Psoas muscle (tissue), 8 donors: ENCODE measurements around the gene CERS3. TPM values are rescaled to one million over a fixed set of nuclear protein-coding genes. Genes with fewer than 3 reads are reported as not detected.
A peak's percentile ranks its signal among the peaks of the same experiment; 100 is the strongest.

ENCODE experiments used
- ATAC-seq, 4 donors: fragments of 200-7000 bp; cut with Tn5 transposase; one replicate each; pipeline ENCODE4 v1.9.1; 2020; ENCODE audit warnings: moderate library complexity in 3 of 4, mild to moderate bottlenecking in 2 of 4
- DNase-seq, 2 donors: peaks; one replicate each; pipeline ENCODE4 v3.0.0-alpha.2; 2020
- H3K27ac ChIP-seq: fragments of 200-600 bp; one replicate; pipeline ENCODE4 v1.8.0; 2022
- H3K27me3 ChIP-seq, 3 donors: fragments of 200-600 bp in 1 of 3; one replicate each; pipeline versions ENCODE4 v1.6.1 to v1.8.0; 2013 to 2022; ENCODE audit warnings: low read length in 2 of 3, mild to moderate bottlenecking in 2 of 3, moderate library complexity in 1 of 3; ENCODE audit not compliant: insufficient read depth in 3 of 3
- H3K36me3 ChIP-seq, 2 donors: fragments of 200-600 bp in 1 of 2; one replicate each; pipeline versions ENCODE4 v1.6.1 to v1.8.0; 2013 to 2022; ENCODE audit warnings: low read depth in 1 of 2, mild to moderate bottlenecking in 1 of 2, moderate library complexity in 1 of 2; ENCODE audit not compliant: insufficient read depth in 1 of 2
- H3K4me1 ChIP-seq: fragments of 200-600 bp; one replicate; pipeline ENCODE4 v1.8.0; 2022
- H3K4me3 ChIP-seq: fragments of 200-600 bp; one replicate; pipeline ENCODE4 v1.8.0; 2022; ENCODE audit warnings: mild to moderate bottlenecking
- H3K9me3 ChIP-seq: fragments of 200-600 bp; one replicate; pipeline ENCODE4 v1.8.0; 2022
- WGBS, 3 donors: extraction: QIAGEN DNeasy Blood & Tissue Kit; methylation state at CpG; one replicate each; pipeline versions ENCODE4 v1.1.6 to v1.1.7; 2013; 5-methylcytosine and 5-hydroxymethylcytosine counted together
- intact Hi-C, 2 donors: fragments of 100-400 bp; cut with DNase I; formaldehyde crosslinking; loops; one replicate each; pipeline versions ENCODE4 v1.11.0 to v1.14.2; 2022
- polyA plus RNA-seq, 3 donors: library from polyadenylated mRNA; stranded (reverse); fragments of 200-250 nt; gene quantifications; one replicate each; pipeline ENCODE4 v1.2.3, GENCODE V29; 2013
- total RNA-seq, 4 donors: library from RNA; stranded (reverse); fragmentation: NEBNext Ultra II Directional in 2 of 4; extraction: Animal tissue kit (Norgen Biotek cat#: 25700) in 2 of 4; gene quantifications; one replicate each; pipeline versions ENCODE4 v1.2.1 to v1.2.4, GENCODE V29; 2021 to 2023
- TF ChIP-seq, protein P1 (sequence below): fragments of 200-600 bp; IDR thresholded peaks from one replicate; pipeline ENCODE4 v1.8.0; 2022; ENCODE audit warnings: antibody characterized with exemption
- donor health status: healthy with polysubstance abuse.
- donor health status: DM: no; HTN: no; CAD: no; lungs with moderate emphysema.
- donor health status: Bipolar disorder and iron deficiency.
- donor health status: healthy.
- donor health status: DM: yes; HTN: yes; CAD: no.
- donor health status: DM: no; HTN: no; CAD: no.
- donor health status: DM: no; HTN: no; CAD: no.
- donor health status: DM: yes; HTN: yes; CAD: no.

CERS3 gene
- total and polyA plus RNA-seq, 7 donors, result 0.05 to 0.49 (median 0.15) TPM; not detected in 2

- DNase-seq, result no peak
- Histone ChIP-seq H3K36me3 (no peaks in the 10 kb centered on the region), H3K4me3 (no peak overlapping the region), H3K27me3 (no peaks in the 10 kb centered on the region), H3K4me1 (no peaks in the 10 kb centered on the region), H3K9me3 (no peaks in the 10 kb centered on the region), H3K27ac (no peak overlapping the region)
- no peak for ATAC-seq
- 63 to 68% (median 65%) methylated on average over 4 of the region's 4 CpGs for WGBS, 3 donors
- intact Hi-C loops, result no loop called here
- TF ChIP-seq, protein P1, sequence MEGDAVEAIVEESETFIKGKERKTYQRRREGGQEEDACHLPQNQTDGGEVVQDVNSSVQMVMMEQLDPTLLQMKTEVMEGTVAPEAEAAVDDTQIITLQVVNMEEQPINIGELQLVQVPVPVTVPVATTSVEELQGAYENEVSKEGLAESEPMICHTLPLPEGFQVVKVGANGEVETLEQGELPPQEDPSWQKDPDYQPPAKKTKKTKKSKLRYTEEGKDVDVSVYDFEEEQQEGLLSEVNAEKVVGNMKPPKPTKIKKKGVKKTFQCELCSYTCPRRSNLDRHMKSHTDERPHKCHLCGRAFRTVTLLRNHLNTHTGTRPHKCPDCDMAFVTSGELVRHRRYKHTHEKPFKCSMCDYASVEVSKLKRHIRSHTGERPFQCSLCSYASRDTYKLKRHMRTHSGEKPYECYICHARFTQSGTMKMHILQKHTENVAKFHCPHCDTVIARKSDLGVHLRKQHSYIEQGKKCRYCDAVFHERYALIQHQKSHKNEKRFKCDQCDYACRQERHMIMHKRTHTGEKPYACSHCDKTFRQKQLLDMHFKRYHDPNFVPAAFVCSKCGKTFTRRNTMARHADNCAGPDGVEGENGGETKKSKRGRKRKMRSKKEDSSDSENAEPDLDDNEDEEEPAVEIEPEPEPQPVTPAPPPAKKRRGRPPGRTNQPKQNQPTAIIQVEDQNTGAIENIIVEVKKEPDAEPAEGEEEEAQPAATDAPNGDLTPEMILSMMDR, result no peak
Observed at GRCh38 chr15:100394736-100395440, 133.9 kb downstream of the CERS3 start.

- H3K27me3 ChIP-seq, result no peaks in the 10 kb centered on the region
- H3K9me3 ChIP-seq, result no peaks in the 10 kb centered on the region
- WGBS, 3 donors, result 59 to 73% (median 60%) methylated on average over 2 of the region's 2 CpGs
- H3K4me1 ChIP-seq, result no peaks in the 10 kb centered on the region
- ATAC-seq (no peak), DNase-seq (no peak)
- H3K27ac ChIP-seq, result no peak overlapping the region
- no peaks in the 10 kb centered on the region for H3K36me3 ChIP-seq
- no peak overlapping the region for H3K4me3 ChIP-seq
- TF ChIP-seq, protein P1, result no peak
- intact Hi-C loops, result no loop called here
Observed at GRCh38 chr15:100393008-100393407, 135.7 kb downstream of the CERS3 start.

DNA sequence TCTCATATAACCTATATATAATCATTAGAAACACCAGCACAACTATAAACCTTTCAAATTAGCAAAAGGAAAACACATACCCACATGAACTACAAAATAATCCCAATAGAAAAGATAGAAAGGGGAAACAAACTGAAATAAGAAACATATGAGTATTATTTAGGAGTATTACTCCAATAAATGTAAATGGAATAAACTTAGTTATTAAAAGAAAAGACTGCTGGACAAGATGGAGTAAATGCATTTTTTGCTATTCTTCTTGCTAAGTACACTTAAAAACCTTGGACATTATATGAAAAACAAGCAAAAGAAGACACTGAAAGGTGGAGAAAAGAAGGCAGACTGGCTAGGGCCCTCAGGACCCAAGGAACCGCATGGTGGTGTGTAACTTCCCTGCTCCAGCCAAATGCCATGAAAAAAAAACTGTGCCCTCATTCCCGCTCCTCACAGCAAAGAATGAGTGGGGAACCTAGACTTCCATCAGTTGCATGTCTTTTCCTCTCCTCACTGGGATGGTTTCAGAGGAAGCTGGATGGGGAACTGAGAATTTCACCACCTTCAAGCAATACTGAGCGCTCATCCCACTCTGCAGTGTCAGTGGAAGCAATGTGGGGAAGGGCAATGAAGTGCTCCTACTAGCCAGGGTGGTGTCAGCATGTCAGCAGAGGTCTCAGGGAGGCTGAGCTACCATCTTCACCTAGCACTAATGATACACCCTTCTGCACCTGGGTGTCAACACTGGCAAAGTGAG is 143.3 kb downstream of the CERS3 start:
- H3K4me3 ChIP-seq, result no peak overlapping the region

DNA sequence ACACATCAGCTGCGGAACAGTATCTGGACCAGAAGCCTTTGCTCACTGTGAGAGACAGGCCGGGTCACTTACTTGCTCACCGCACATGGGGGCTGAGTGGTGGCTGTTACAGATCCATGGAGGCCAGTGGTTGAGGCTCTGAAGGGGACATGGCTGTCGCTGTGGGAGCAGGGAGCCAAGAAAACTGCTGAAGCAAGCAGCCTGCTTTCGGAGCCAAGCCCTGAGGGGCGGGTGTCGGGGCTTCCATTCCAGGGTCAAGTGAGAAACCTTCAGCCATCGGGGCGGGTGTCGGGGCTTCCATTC is 144.7 kb downstream of the CERS3 start:
- intact Hi-C loops, result no loop called here
- 74 to 84% (median 82%) methylated on average over 10 of the region's 10 CpGs for WGBS, 3 donors
- H3K9me3 ChIP-seq, result peaks cover 14% of the 10 kb centered on the region
- no peaks in the 10 kb centered on the region for H3K27me3 ChIP-seq
- H3K36me3 ChIP-seq, result no peaks in the 10 kb centered on the region
- TF ChIP-seq, protein P1, result no peak
- no peaks in the 10 kb centered on the region for H3K4me1 ChIP-seq
- DNase-seq (no peak), ATAC-seq (peak in 1 of 4 donors; percentile 19)
- H3K27ac ChIP-seq, result no peak overlapping the region
- H3K4me3 ChIP-seq, result no peak overlapping the region

More for the DNA sequence above, 143.3 kb downstream of the CERS3 start:
- no peak for DNase-seq
- intact Hi-C loops, result no loop called here
- no peak for ATAC-seq
- H3K9me3 ChIP-seq, result peaks cover 14% of the 10 kb centered on the region
- no peaks in the 10 kb centered on the region for H3K4me1 ChIP-seq
- 91 to 97% (median 94%) methylated on average over 3 of the region's 3 CpGs for WGBS, 3 donors
- no peaks in the 10 kb centered on the region for H3K36me3 ChIP-seq
- TF ChIP-seq, protein P1, result no peak
- H3K27ac ChIP-seq, result no peak overlapping the region
- no peaks in the 10 kb centered on the region for H3K27me3 ChIP-seq
